Caco-2 (cell line): ENCODE results near the gene FAM107B. TPM values are rescaled to one million over a fixed set of nuclear protein-coding genes. Genes with fewer than 3 reads are reported as not detected.

ENCODE experiments used
- BruUV-seq: library from RNA; stranded (reverse); fragments of 400-500 nt; replicated peaks from 2 replicates; lab custom pipeline; 2021; lab: Mats Ljungman, UMichigan
- CTCF ChIA-PET: fragments of 300-600 bp; sonication (Branson Sonifier 250); formaldehyde crosslinking; loops from one replicate; lab custom pipeline; 2022; ENCODE audit warnings: antibody characterized with exemption; lab: Charles Lee
- POLR2A ChIA-PET: fragments of 300-600 bp; sonication (Branson Sonifier 250); formaldehyde crosslinking; loops from one replicate; lab custom pipeline; 2022; ENCODE audit warnings: antibody characterized with exemption; lab: Charles Lee
- DNase-seq, 2 experiments: peaks; one replicate each; pipeline versions ENCODE4 v3.0.0 to v3.0.0-alpha.2; 2020 to 2022
- H3K27me3 ChIP-seq: replicated peaks from 2 replicates; pipeline ENCODE4 v1.6.0; 2011; ENCODE audit warnings: low read length; ENCODE audit not compliant: control insufficient read depth, insufficient read depth
- H3K36me3 ChIP-seq: 2 replicates; pipeline ENCODE4 v1.5.1; 2011; ENCODE audit warnings: low read length; ENCODE audit not compliant: control insufficient read depth, insufficient read depth
- H3K4me1 ChIP-seq: fragments of 250-450 bp; sonication (Bioruptor Pico); 2 replicates; pipeline ENCODE4 v1.5.1; 2020; ENCODE audit warnings: mild to moderate bottlenecking
- H3K4me3 ChIP-seq: 2 replicates; pipeline ENCODE4 v1.5.1; 2011; ENCODE audit warnings: low read depth, mild to moderate bottlenecking, control low read depth, low read length
- H3K9me3 ChIP-seq: fragments of 250-450 bp; sonication (Bioruptor Pico); 2 replicates; pipeline ENCODE4 v1.5.1; 2020; ENCODE audit warnings: mild to moderate bottlenecking, moderate library complexity
- H3K27ac Mint-ChIP-seq: one replicate; pipeline ENCODE4 v1.8.0; 2022; ENCODE audit warnings: mixed read lengths; ENCODE audit not compliant: unreplicated experiment
- H3K27me3 Mint-ChIP-seq: one replicate; pipeline ENCODE4 v1.8.0; 2022; ENCODE audit warnings: mixed read lengths; ENCODE audit not compliant: insufficient read depth, unreplicated experiment
- H3K36me3 Mint-ChIP-seq: one replicate; pipeline ENCODE4 v1.8.0; 2022; ENCODE audit warnings: mild to moderate bottlenecking, mixed read lengths; ENCODE audit not compliant: insufficient read depth, unreplicated experiment
- H3K4me1 Mint-ChIP-seq: one replicate; pipeline ENCODE4 v1.8.0; 2022; ENCODE audit warnings: low read depth, mixed read lengths; ENCODE audit not compliant: unreplicated experiment
- H3K4me3 Mint-ChIP-seq: one replicate; pipeline ENCODE4 v1.8.0; 2022; ENCODE audit warnings: mild to moderate bottlenecking, moderate library complexity, mixed read lengths; ENCODE audit not compliant: unreplicated experiment
- H3K9me3 Mint-ChIP-seq: one replicate; pipeline ENCODE4 v1.8.0; 2022; ENCODE audit warnings: mixed read lengths; ENCODE audit not compliant: unreplicated experiment
- CTCF ChIP-seq, 2 experiments: fragments of 200-600 bp in 1 of 2; IDR thresholded peaks; 1 replicate in 1 of 2; 2 replicates in 1 of 2; pipeline versions ENCODE4 v1.5.1 to v1.8.0; 2011 to 2022; ENCODE audit warnings: antibody characterized with exemption in 1 of 2, control low read depth in 1 of 2, inconsistent platforms in 1 of 2, low read depth in 1 of 2, low read length in 1 of 2, mild to moderate bottlenecking in 1 of 2, moderate library complexity in 1 of 2; ENCODE audit not compliant: insufficient read depth in 1 of 2, severe bottlenecking in 1 of 2, unreplicated experiment in 1 of 2
- intact Hi-C: fragments of 100-400 bp; cut with micrococcal nuclease; formaldehyde crosslinking; loops from one replicate; pipeline ENCODE4 v1.10.0; 2022; ENCODE audit not compliant: unreplicated experiment
- total RNA-seq: library from RNA; stranded (reverse); gene quantifications from 2 replicates; pipeline ENCODE4 v1.2.3, GENCODE V29; 2022

Gene FAM107B
- total RNA-seq, 1 experiment from 2014 or later = 206 TPM

- peaks cover 6% of the 10 kb centered on the region for H3K27me3 Mint-ChIP-seq
- H3K4me3 Mint-ChIP-seq = peak overlapping the region; percentile 18
- Histone ChIP-seq H3K36me3 (no peaks in the 10 kb centered on the region), H3K4me1 (peaks cover 32% of the 10 kb centered on the region), H3K9me3 (no peaks in the 10 kb centered on the region), H3K4me3 (no peak overlapping the region), H3K27me3 (no peaks in the 10 kb centered on the region)
- BruUV-seq = no TSS peak
- peak in 1 of 2 experiments; percentile 64 for DNase-seq
- peak overlapping the region; percentile 71 for H3K27ac Mint-ChIP-seq
- no peaks in the 10 kb centered on the region for H3K9me3 Mint-ChIP-seq
- H3K36me3 Mint-ChIP-seq = peaks cover 7% of the 10 kb centered on the region
- ChIA-PET POLR2A (interaction anchor here (1.0 to 1.8 kb wide), 2 partner anchors 15 to 324 kb away, joined by 3 to 10 read pairs; partner anchors contain the start of genes CDNF, HSPA14 and MSANTD7), CTCF (interaction anchor here (0.5 to 2.0 kb wide), 12 partner anchors 14 to 266 kb away, joined by 3 to 11 read pairs (median 4); partner anchors contain the start of genes CDNF, HSPA14 and MSANTD7)
- intact Hi-C loops = loop anchor here (1.0 to 5.0 kb wide), 7 partner anchors 121 to 324 kb away; no protein-coding TSS in a partner anchor
- TF ChIP-seq CTCF (IDR thresholded peaks at IDR 0.05; ENCODE audit: insufficient read depth in 1 of 2, low read depth in 1 of 2, low read length in 1 of 2, severe bottlenecking in 1 of 2, unreplicated experiment in 1 of 2) = peak; percentile 76 to 87
- H3K4me1 Mint-ChIP-seq = peaks cover 35% of the 10 kb centered on the region
Measured at GRCh38 chr10:14822879-14823755, 48.4 kb upstream of the FAM107B start.

- DNase-seq = no peak
- no peaks in the 10 kb centered on the region for H3K9me3 Mint-ChIP-seq
- peaks cover 35% of the 10 kb centered on the region for H3K4me1 Mint-ChIP-seq
- no TSS peak for BruUV-seq
- CTCF ChIA-PET = interaction anchor here (1.5 kb wide), 1 partner anchor 262 kb away, joined by 10 read pairs; no protein-coding TSS in a partner anchor
- no peaks in the 10 kb centered on the region for H3K27me3 ChIP-seq
- POLR2A ChIA-PET = interaction anchor here (0.6 to 1.8 kb wide), 3 partner anchors 16 to 279 kb away, joined by 3 to 10 read pairs (median 5); partner anchors contain the start of genes CDNF, HSPA14, MSANTD7 and SUV39H2
- H3K4me3 Mint-ChIP-seq = no peak overlapping the region
- no peak overlapping the region for H3K4me3 ChIP-seq
- H3K9me3 ChIP-seq = peaks cover 4% of the 10 kb centered on the region; the same call in 1 of the 2 replicates
- peaks cover 7% of the 10 kb centered on the region for H3K36me3 Mint-ChIP-seq
- no peaks in the 10 kb centered on the region for H3K36me3 ChIP-seq
- no peak overlapping the region for H3K27ac Mint-ChIP-seq
- intact Hi-C loops = loop anchor here (2.0 to 5.0 kb wide), 5 partner anchors 39 to 220 kb away; no protein-coding TSS in a partner anchor
- peaks cover 32% of the 10 kb centered on the region for H3K4me1 ChIP-seq
- H3K27me3 Mint-ChIP-seq = peaks cover 6% of the 10 kb centered on the region
- no peak for TF ChIP-seq CTCF (IDR thresholded peaks at IDR 0.05; ENCODE audit: insufficient read depth in 1 of 2, low read depth in 1 of 2, low read length in 1 of 2, severe bottlenecking in 1 of 2, unreplicated experiment in 1 of 2)
Measured at GRCh38 chr10:14821635-14822375, 47.1 kb upstream of the FAM107B start.
